ENCODE data around the gene MAMDC2. TPM values are rescaled to one million over a fixed set of nuclear protein-coding genes. Genes with fewer than 3 reads are reported as not detected.

Gene MAMDC2
- total and polyA plus RNA-seq, 12 donors: 0.83 to 15.7 (median 5.0) TPM

GRCh38 chr9:70112981-70113380, 69.3 kb downstream of the MAMDC2 start:
- WGBS, 4 donors: 88 to 93% (median 90%) methylated on average over 2 of the region's 2 CpGs
- TF ChIP-seq CTCF (IDR thresholded peaks at IDR 0.05) (no peak), POLR2A (IDR thresholded peaks at IDR 0.05) (no peak)
- H3K4me1 ChIP-seq (replicated peaks in 1 of 2): peaks cover 0 to 7% of the 10 kb centered on the region in 2 donors
- no peaks in the 10 kb centered on the region for H3K36me3 ChIP-seq (replicated peaks in 1 of 2)
- H3K27ac ChIP-seq: no peak overlapping the region
- H3K9me3 ChIP-seq (replicated peaks in 1 of 3): no peaks in the 10 kb centered on the region
- no peak for DNase-seq
- H3K4me3 ChIP-seq: no peak overlapping the region
- no peaks in the 10 kb centered on the region for H3K27me3 ChIP-seq
- intact Hi-C loops (cut with DNase I): loop anchor here (5.0 kb wide), 1 partner anchor 141 kb away; no protein-coding TSS in a partner anchor

- Histone ChIP-seq H3K4me3 (no peak overlapping the region), H3K4me1 (replicated peaks in 1 of 2) (peaks cover 0 to 7% of the 10 kb centered on the region in 2 donors), H3K9me3 (replicated peaks in 1 of 3) (no peaks in the 10 kb centered on the region), H3K27ac (no peak overlapping the region), H3K27me3 (no peaks in the 10 kb centered on the region), H3K36me3 (replicated peaks in 1 of 2) (no peaks in the 10 kb centered on the region)
- peak; percentile 37 to 80 (median 60) for DNase-seq
- intact Hi-C loops (cut with DNase I): loop anchor here (5.0 kb wide), 1 partner anchor 141 kb away; no protein-coding TSS in a partner anchor
- TF ChIP-seq CTCF (IDR thresholded peaks at IDR 0.05): peak; percentile 57 to 76 (median 69)
- no peak for TF ChIP-seq POLR2A (IDR thresholded peaks at IDR 0.05)
- WGBS, 4 donors: 44 to 64% (median 54%) methylated on average over 4 of the region's 4 CpGs
Measured at GRCh38 chr9:70113403-70114022, 69.9 kb downstream of the MAMDC2 start.

- no peaks in the 10 kb centered on the region for H3K36me3 ChIP-seq (replicated peaks in 1 of 2)
Measured at GRCh38 chr9:70114898-70115297, 71.2 kb downstream of the MAMDC2 start.

GRCh38 chr9:70117835-70118319, 74.2 kb downstream of the MAMDC2 start:
- no peak for TF ChIP-seq CTCF (IDR thresholded peaks at IDR 0.05)
- TF ChIP-seq POLR2A (IDR thresholded peaks at IDR 0.05): no peak
- intact Hi-C loops (cut with DNase I): no loop called here
- Histone ChIP-seq H3K36me3 (replicated peaks in 1 of 2) (no peaks in the 10 kb centered on the region), H3K27me3 (no peaks in the 10 kb centered on the region), H3K4me1 (replicated peaks in 1 of 2) (peaks cover 0 to 4% of the 10 kb centered on the region in 2 donors), H3K9me3 (replicated peaks in 1 of 3) (no peaks in the 10 kb centered on the region), H3K4me3 (no peak overlapping the region), H3K27ac (no peak overlapping the region)
- DNase-seq: no peak

More at GRCh38 chr9:70114898-70115297, 71.2 kb downstream of the MAMDC2 start:
- TF ChIP-seq POLR2A (IDR thresholded peaks at IDR 0.05): no peak
- no peak for TF ChIP-seq CTCF (IDR thresholded peaks at IDR 0.05)
- H3K9me3 ChIP-seq (replicated peaks in 1 of 3): no peaks in the 10 kb centered on the region
- no peak for DNase-seq
- intact Hi-C loops (cut with DNase I): loop anchor here (5.0 kb wide), 1 partner anchor 143 kb away; no protein-coding TSS in a partner anchor
- no peak overlapping the region for H3K4me3 ChIP-seq
- 66 to 89% (median 83%) methylated on average over 1 of the region's 1 CpG for WGBS, 4 donors
- no peak overlapping the region for H3K27ac ChIP-seq
- H3K4me1 ChIP-seq (replicated peaks in 1 of 2): peaks cover 0 to 7% of the 10 kb centered on the region in 2 donors
- H3K27me3 ChIP-seq: no peaks in the 10 kb centered on the region

Measured in adrenal gland (tissue), 12 donors.